ENCODE data around the gene DRAXIN. TPM values are rescaled to one million over a fixed set of nuclear protein-coding genes. Genes with fewer than 3 reads are reported as not detected.

DRAXIN gene
- total and polyA plus RNA-seq, 2 donors (not counting 3 experiments of a cell fraction or from before 2014, with no cell fraction given), result 0.44 to 3.2 TPM

DNA sequence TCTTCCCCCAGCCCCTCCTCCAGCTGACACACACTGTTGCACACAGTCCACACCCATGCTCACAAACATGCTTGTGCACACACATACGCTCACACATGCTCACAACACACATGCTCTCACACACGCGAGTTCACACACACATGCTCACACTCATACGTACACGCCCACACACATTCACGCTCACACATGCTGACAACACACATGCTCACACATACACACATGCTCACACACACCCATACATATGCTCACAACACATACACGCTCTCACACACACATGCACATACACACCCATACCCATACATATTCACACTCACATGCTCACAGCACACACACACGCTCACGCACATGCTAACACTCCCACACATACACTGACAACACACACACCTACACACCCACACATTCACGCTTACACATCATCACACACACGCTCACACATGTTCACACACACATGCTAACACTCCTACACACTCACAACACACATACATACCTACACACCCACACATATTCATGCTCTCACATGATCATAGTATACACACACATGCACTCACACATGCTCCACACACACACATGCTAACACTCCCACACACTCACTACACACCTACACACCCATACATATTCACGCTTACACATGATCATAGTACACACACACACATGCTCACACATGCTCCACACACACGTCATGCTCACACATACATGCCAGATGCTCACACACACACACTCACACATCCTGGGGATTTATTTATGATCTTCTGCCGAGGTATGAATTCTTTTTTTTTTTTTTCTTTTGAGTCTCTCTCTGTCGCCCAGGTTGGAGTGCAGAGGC, 10.7 kb downstream of the DRAXIN start:
- Histone ChIP-seq H2AFZ (ENCODE audit: low read depth, low read length) (no peak overlapping the region), H3K9ac (replicated peaks; ENCODE audit: extremely low read depth, insufficient read depth, low read length) (no peak overlapping the region), H3K36me3 (ENCODE audit: control insufficient read depth in 2 of 2, extremely low read depth in 1 of 2, insufficient read depth in 2 of 2, low read length in 2 of 2) (no peaks in the 10 kb centered on the region), H3K27ac (ENCODE audit: insufficient read depth, low read depth, low read length) (no peak overlapping the region), H3K4me3 (replicated peaks in 1 of 3; ENCODE audit: insufficient read depth in 1 of 3, low read depth in 1 of 3, low read length in 3 of 3) (no peak overlapping the region), H3K9me3 (replicated peaks; ENCODE audit: control insufficient read depth, insufficient read depth, low read length) (no peaks in the 10 kb centered on the region), H4K20me1 (replicated peaks; ENCODE audit: control insufficient read depth, extremely low read depth, insufficient read depth, low read length) (no peaks in the 10 kb centered on the region), H3K4me2 (ENCODE audit: insufficient read depth, low read length) (no peak overlapping the region), H3K9me1 (replicated peaks; ENCODE audit: control insufficient read depth, extremely low read depth, insufficient read depth, low read length) (no peaks in the 10 kb centered on the region), H3K79me2 (ENCODE audit: control insufficient read depth, insufficient read depth, low read length) (no peaks in the 10 kb centered on the region), H3K4me1 (ENCODE audit: control insufficient read depth, extremely low read depth, insufficient read depth, low read length) (no peaks in the 10 kb centered on the region), H3K27me3 (ENCODE audit: control insufficient read depth in 2 of 2, insufficient read depth in 2 of 2, low read length in 2 of 2) (peaks cover 12 to 20% of the 10 kb centered on the region in 2 experiments)
- BruUV-seq (replicated peaks), result no TSS peak
- no peak for FAIRE-seq
- TF ChIP-seq GATA2 (IDR thresholded peaks at IDR 0.05; ENCODE audit: insufficient read depth, insufficient read length, low read depth, low read length), result no peak
- TF ChIP-seq, protein P1, sequence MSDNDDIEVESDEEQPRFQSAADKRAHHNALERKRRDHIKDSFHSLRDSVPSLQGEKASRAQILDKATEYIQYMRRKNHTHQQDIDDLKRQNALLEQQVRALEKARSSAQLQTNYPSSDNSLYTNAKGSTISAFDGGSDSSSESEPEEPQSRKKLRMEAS (IDR thresholded peaks at IDR 0.05; ENCODE audit: insufficient read depth, insufficient read length), result no peak
- TF ChIP-seq MYC (IDR thresholded peaks at IDR 0.05; ENCODE audit: low read depth, low read length), result no peak
- TF ChIP-seq FOS (IDR thresholded peaks at IDR 0.05; ENCODE audit: borderline replicate concordance, insufficient read depth, low read length), result no peak
- TF ChIP-seq JUN (IDR thresholded peaks at IDR 0.05; ENCODE audit: borderline replicate concordance, insufficient read depth, insufficient read length, low read depth), result no peak
- no peak for TF ChIP-seq POLR2AphosphoS5 (IDR thresholded peaks at IDR 0.05; ENCODE audit: insufficient read depth, low read depth, low read length)
- TF ChIP-seq, protein P2, sequence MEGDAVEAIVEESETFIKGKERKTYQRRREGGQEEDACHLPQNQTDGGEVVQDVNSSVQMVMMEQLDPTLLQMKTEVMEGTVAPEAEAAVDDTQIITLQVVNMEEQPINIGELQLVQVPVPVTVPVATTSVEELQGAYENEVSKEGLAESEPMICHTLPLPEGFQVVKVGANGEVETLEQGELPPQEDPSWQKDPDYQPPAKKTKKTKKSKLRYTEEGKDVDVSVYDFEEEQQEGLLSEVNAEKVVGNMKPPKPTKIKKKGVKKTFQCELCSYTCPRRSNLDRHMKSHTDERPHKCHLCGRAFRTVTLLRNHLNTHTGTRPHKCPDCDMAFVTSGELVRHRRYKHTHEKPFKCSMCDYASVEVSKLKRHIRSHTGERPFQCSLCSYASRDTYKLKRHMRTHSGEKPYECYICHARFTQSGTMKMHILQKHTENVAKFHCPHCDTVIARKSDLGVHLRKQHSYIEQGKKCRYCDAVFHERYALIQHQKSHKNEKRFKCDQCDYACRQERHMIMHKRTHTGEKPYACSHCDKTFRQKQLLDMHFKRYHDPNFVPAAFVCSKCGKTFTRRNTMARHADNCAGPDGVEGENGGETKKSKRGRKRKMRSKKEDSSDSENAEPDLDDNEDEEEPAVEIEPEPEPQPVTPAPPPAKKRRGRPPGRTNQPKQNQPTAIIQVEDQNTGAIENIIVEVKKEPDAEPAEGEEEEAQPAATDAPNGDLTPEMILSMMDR (IDR thresholded peaks at IDR 0.05; ENCODE audit: extremely low read depth in 1 of 2, insufficient read depth in 1 of 2, low read depth in 1 of 2, low read length in 2 of 2), result no peak
- no peak for TF ChIP-seq EZH2 (IDR thresholded peaks at IDR 0.05; ENCODE audit: borderline replicate concordance, low read depth, low read length, severe bottlenecking)
- TF ChIP-seq POLR2A (IDR thresholded peaks at IDR 0.05; ENCODE audit: low read depth, low read length), result no peak
- no peak for DNase-seq (ENCODE audit: low read depth, low spot score)
- POLR2A ChIA-PET, result no interaction called here
- CTCF ChIA-PET, result interaction anchor here (3.5 kb wide), 1 partner anchor 8 kb away, joined by 17 read pairs; no protein-coding TSS in a partner anchor
- intact Hi-C loops (cut with micrococcal nuclease), result no loop called here
- dilution Hi-C loops (cut with MboI; ENCODE audit: extremely low pct_ligation_motif_present, low sequenced_read_pairs), result no loop called here
